AG04450 (cell line): ENCODE results near the gene TMEM161B. TPM values are rescaled to one million over a fixed set of nuclear protein-coding genes. Genes with fewer than 3 reads are reported as not detected.
"Not testable (repeated sequence)": the region's sequence is repeated elsewhere in the genome, so short reads cannot be mapped to it uniquely, and the experiment has no call there.

Source experiments
- CTCF ChIA-PET: fragments of 300-600, 350-600 bp; formaldehyde crosslinking; extraction: SDS; loops from one replicate; lab custom pipeline; 2022; ENCODE audit warnings: antibody characterized with exemption, inconsistent platforms; lab: Charles Lee
- POLR2A ChIA-PET: fragments of 350-600 bp; formaldehyde crosslinking; extraction: SDS; loops from one replicate; lab custom pipeline; 2021; ENCODE audit warnings: antibody characterized with exemption, inconsistent platforms; lab: Yijun Ruan, JAX
- DNase-seq: peaks from one replicate; pipeline ENCODE4 v3.0.0-alpha.2; 2011; ENCODE audit warnings: low read depth, low spot score
- H3K27ac ChIP-seq: one replicate; pipeline ENCODE4 v1.5.1; 2012; ENCODE audit warnings: low read depth, low read length, control low read depth
- H3K27me3 ChIP-seq: one replicate; pipeline ENCODE4 v1.6.0; 2012; ENCODE audit warnings: low read length; ENCODE audit not compliant: control insufficient read depth, insufficient read depth
- H3K4me3 ChIP-seq: 2 replicates; pipeline ENCODE4 v1.5.1; 2011; ENCODE audit warnings: mild to moderate bottlenecking, low read depth, low read length, control low read depth
- H3K9me3 ChIP-seq: 2 replicates; pipeline ENCODE4 v1.5.1; 2012; ENCODE audit warnings: low read length; ENCODE audit not compliant: control insufficient read depth, insufficient read depth
- polyA plus RNA-seq: library from polyadenylated mRNA; depleted of rRNA; stranded (reverse); fragments of >200 nt; gene quantifications from 2 replicates; pipeline ENCODE4 v1.2.3, GENCODE V29; 2011
- TF ChIP-seq, protein P1 (sequence below): IDR thresholded peaks from 2 replicates; pipeline ENCODE4 v1.5.1; 2011; ENCODE audit warnings: low read depth, low read length, control low read depth, inconsistent platforms

Gene TMEM161B
- polyA plus RNA-seq, 1 experiment: 14.4 TPM

- H3K27me3 ChIP-seq: no peaks in the 10 kb centered on the region
- no peak for DNase-seq
- TF ChIP-seq, protein P1, sequence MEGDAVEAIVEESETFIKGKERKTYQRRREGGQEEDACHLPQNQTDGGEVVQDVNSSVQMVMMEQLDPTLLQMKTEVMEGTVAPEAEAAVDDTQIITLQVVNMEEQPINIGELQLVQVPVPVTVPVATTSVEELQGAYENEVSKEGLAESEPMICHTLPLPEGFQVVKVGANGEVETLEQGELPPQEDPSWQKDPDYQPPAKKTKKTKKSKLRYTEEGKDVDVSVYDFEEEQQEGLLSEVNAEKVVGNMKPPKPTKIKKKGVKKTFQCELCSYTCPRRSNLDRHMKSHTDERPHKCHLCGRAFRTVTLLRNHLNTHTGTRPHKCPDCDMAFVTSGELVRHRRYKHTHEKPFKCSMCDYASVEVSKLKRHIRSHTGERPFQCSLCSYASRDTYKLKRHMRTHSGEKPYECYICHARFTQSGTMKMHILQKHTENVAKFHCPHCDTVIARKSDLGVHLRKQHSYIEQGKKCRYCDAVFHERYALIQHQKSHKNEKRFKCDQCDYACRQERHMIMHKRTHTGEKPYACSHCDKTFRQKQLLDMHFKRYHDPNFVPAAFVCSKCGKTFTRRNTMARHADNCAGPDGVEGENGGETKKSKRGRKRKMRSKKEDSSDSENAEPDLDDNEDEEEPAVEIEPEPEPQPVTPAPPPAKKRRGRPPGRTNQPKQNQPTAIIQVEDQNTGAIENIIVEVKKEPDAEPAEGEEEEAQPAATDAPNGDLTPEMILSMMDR: no peak
- no peak overlapping the region for H3K4me3 ChIP-seq
- CTCF ChIA-PET: interaction anchor here (1.3 kb wide), 1 partner anchor 93 kb away, joined by 3 read pairs; no protein-coding TSS in a partner anchor
- H3K9me3 ChIP-seq: no peaks in the 10 kb centered on the region
- no peak overlapping the region for H3K27ac ChIP-seq
- POLR2A ChIA-PET: no interaction called here
Observed at GRCh38 chr5:88203981-88204750, 64.5 kb downstream of the TMEM161B start.

GRCh38 chr5:88195636-88196035 is 73.0 kb downstream of the TMEM161B start:
- ChIA-PET POLR2A (no interaction called here), CTCF (no interaction called here)
- TF ChIP-seq, protein P1: no peak
- DNase-seq: no peak
- H3K27me3 ChIP-seq: no peaks in the 10 kb centered on the region
- H3K4me3 ChIP-seq: no peak overlapping the region
- no peaks in the 10 kb centered on the region for H3K9me3 ChIP-seq
- no peak overlapping the region for H3K27ac ChIP-seq

DNA sequence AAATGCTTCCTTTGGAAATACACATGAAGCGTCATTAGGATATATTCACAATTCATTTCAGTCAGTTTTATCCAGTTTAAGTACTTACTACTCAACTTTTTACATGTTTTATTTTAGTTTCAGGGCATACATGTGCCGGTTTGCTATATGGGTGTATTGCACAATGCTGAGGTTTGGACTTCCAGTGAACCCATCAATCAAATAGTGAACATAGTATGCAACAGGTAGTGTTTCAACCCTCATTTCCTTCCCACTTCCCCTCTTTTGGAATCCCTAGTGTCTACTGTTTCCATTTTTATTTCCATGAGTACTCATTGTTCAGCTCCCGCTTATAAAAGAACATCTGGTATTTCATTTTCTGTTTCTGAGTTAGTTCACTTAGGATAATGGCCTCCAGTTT is 74.7 kb downstream of the TMEM161B start:
- no peaks in the 10 kb centered on the region for H3K27me3 ChIP-seq
- peaks cover 6% of the 10 kb centered on the region for H3K9me3 ChIP-seq
- POLR2A ChIA-PET: no interaction called here
- H3K27ac ChIP-seq: no peak overlapping the region
- TF ChIP-seq, protein P1: no peak
- no peak for DNase-seq
- CTCF ChIA-PET: no interaction called here
- no peak overlapping the region for H3K4me3 ChIP-seq

- ChIA-PET POLR2A (no interaction called here), CTCF (no interaction called here)
- TF ChIP-seq, protein P1: no peak
- Histone ChIP-seq H3K9me3 (peaks cover 11% of the 10 kb centered on the region), H3K27ac (no peak overlapping the region), H3K27me3 (no peaks in the 10 kb centered on the region), H3K4me3 (no peak overlapping the region)
- DNase-seq: no peak
Observed at GRCh38 chr5:88190106-88190834, 78.4 kb downstream of the TMEM161B start.

DNA sequence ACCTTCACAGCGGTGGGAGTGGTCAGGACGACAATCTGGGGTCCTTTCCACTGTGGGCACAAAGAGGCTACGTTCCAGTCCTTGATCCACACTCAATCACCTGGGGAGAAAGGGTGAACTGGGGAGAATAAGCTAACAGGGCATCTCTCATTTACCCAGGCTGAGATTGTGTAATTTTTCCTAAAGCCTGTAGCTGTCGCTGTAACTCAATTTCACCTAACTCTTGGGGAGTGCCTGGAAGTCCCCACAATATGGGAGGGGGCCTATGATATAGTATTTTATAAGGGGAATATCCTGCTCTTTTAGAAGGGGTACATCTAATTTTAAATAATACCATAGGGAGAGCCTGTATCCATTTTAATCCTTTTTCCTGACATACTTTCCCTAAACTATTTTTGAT is 79.2 kb downstream of the TMEM161B start:
- CTCF ChIA-PET, H3K27me3 ChIP-seq: not testable (repeated sequence)

More for the DNA sequence above, 79.2 kb downstream of the TMEM161B start:
- DNase-seq, H3K27ac ChIP-seq, POLR2A ChIA-PET, H3K4me3 ChIP-seq: not testable (repeated sequence)
- H3K9me3 ChIP-seq: peaks cover 11% of the 10 kb centered on the region
